K562 (cell line): ENCODE measurements around the gene FBXO33. TPM values are rescaled to one million over a fixed set of nuclear protein-coding genes. Genes with fewer than 3 reads are reported as not detected.
A peak's percentile ranks its signal among the peaks of the same experiment; 100 is the strongest.

ENCODE experiments used
- ARID1B ChIP-seq: fragments of 450-650 bp; IDR thresholded peaks from 2 replicates; pipeline ENCODE4 v1.6.1; 2016; ENCODE audit warnings: antibody characterized with exemption, mild to moderate bottlenecking, inconsistent platforms
- BMI1 ChIP-seq: fragments of 150-350 bp; IDR thresholded peaks from 2 replicates; pipeline ENCODE4 v1.6.1; 2014; ENCODE audit warnings: low read length
- GATAD2A ChIP-seq: fragments of 450-650 bp; IDR thresholded peaks from 2 replicates; pipeline ENCODE4 v1.6.1; 2017
- NCOA2 ChIP-seq, 2 experiments: fragments of 450-650 bp; IDR thresholded peaks; 2 replicates each; pipeline ENCODE4 v1.6.1; 2018; ENCODE audit warnings: mild to moderate bottlenecking in 2 of 2, moderate library complexity in 1 of 2; ENCODE audit not compliant: partially characterized antibody in 2 of 2
- PHF20 ChIP-seq: fragments of 450-650 bp; IDR thresholded peaks from 2 replicates; pipeline ENCODE4 v1.6.1; 2018; ENCODE audit not compliant: partially characterized antibody
- POLR2B ChIP-seq: fragments of 450-650 bp; IDR thresholded peaks from 2 replicates; pipeline ENCODE4 v1.6.1; 2018; ENCODE audit warnings: low read depth; ENCODE audit not compliant: partially characterized antibody
- RBM17 ChIP-seq: fragments of 200-400 bp; formaldehyde crosslinking; IDR thresholded peaks from 2 replicates; pipeline ENCODE4 v1.6.1; 2017; ENCODE audit warnings: low read depth, mild to moderate bottlenecking, low read length, borderline replicate concordance
- RBM39 ChIP-seq: fragments of 200-400 bp; formaldehyde crosslinking; optimal IDR thresholded peaks from 2 replicates; pipeline ENCODE3; 2018; ENCODE audit warnings: low read depth, low read length
- RFX7 ChIP-seq: fragments of 250-450 bp; sonication (Bioruptor Pico); IDR thresholded peaks from 2 replicates; pipeline ENCODE4 v1.5.1; 2021; ENCODE audit warnings: mild to moderate bottlenecking
- SMAD3 ChIP-seq: fragments of 450-650 bp; formaldehyde crosslinking; conservative IDR thresholded peaks from 2 replicates; pipeline ENCODE4 v1.4.0; 2020; ENCODE audit warnings: mild to moderate bottlenecking
- SOX6 ChIP-seq: fragments of 450-650 bp; IDR thresholded peaks from 2 replicates; pipeline ENCODE4 v1.6.1; 2014; ENCODE audit warnings: mild to moderate bottlenecking
- ZC3H8 ChIP-seq: fragments of 450-650 bp; IDR thresholded peaks from 2 replicates; pipeline ENCODE4 v1.6.1; 2017
- ZNF282 ChIP-seq: sonication (generic); formaldehyde crosslinking; IDR thresholded peaks from 2 replicates; pipeline ENCODE4 v1.8.1; 2023; ENCODE audit warnings: missing genetic modification reagents
- ZNF780A ChIP-seq: fragments of 250-450 bp; sonication (Bioruptor Pico); IDR thresholded peaks from 2 replicates; pipeline ENCODE4 v1.5.0; 2021; ENCODE audit warnings: mild to moderate bottlenecking
- polyA plus RNA-seq, 8 experiments: library from polyadenylated mRNA; depleted of rRNA in 4 of 8; stranded (reverse) in 5 of 8; unstranded in 3 of 8; fragments of >200 nt; fragmentation: Nextera tagmentation in 2 of 8; fragmentation: Illumina TruSeq in 1 of 8; extraction: Ambion mirVana in 2 of 8; extraction: Trizol in 1 of 8; gene quantifications; 2 replicates each; pipeline versions ENCODE4 v1.2.1 to v1.2.3, GENCODE V29; 2011 to 2014; ENCODE audit warnings: inconsistent platforms in 1 of 8, missing spikeins in 1 of 8
- total RNA-seq, 7 experiments: library from RNA; depleted of rRNA in 6 of 7; stranded (reverse); fragments of >200 nt in 6 of 7; fragmentation: Illumina TruSeq in 2 of 7; extraction: Trizol in 2 of 7; gene quantifications; 2 replicates each; pipeline versions ENCODE4 v1.2.1 to v1.2.3, GENCODE V29; 2011 to 2021; ENCODE audit warnings: low replicate concordance in 1 of 7
- TF ChIP-seq, protein P1 (sequence below): fragments of 200-800 bp; sonication (Bioruptor generic); IDR thresholded peaks from 2 replicates; pipeline ENCODE4 v1.6.1; 2017; ENCODE audit warnings: missing genetic modification characterization, missing compliant biosample characterization
- TF ChIP-seq, protein P2 (sequence below): fragments of 450-650 bp; IDR thresholded peaks from 2 replicates; pipeline ENCODE4 v1.6.1; 2017; ENCODE audit warnings: antibody characterized with exemption
- TF ChIP-seq, protein P3 (sequence below): fragments of 450-650 bp; conservative IDR thresholded peaks from 2 replicates; pipeline ENCODE4 v1.6.1; 2016; ENCODE audit warnings: missing genetic modification characterization, low read depth, mild to moderate bottlenecking, control low read depth, missing compliant biosample characterization
- TF ChIP-seq, protein P4 (sequence below): fragments of 250-450 bp; sonication (Bioruptor Pico); IDR thresholded peaks from 2 replicates; pipeline ENCODE4 v1.8.0; 2021; ENCODE audit warnings: borderline replicate concordance, mild to moderate bottlenecking, moderate library complexity; ENCODE audit not compliant: poor library complexity, severe bottlenecking
- TF ChIP-seq, protein P5 (sequence below): IDR thresholded peaks from 2 replicates; pipeline ENCODE4 v1.6.1; 2011; ENCODE audit not compliant: insufficient read length; ENCODE audit errors: extremely low read depth
- TF ChIP-seq, protein P6 (sequence below): fragments of 450-650 bp; formaldehyde crosslinking; IDR thresholded peaks from 2 replicates; pipeline ENCODE4 v1.4.0; 2020; ENCODE audit warnings: mild to moderate bottlenecking, moderate library complexity

FBXO33 gene
- total and polyA plus RNA-seq, 9 of the 15 experiments (the other 6 are each of a cell fraction or from before 2014, with no cell fraction given): 1.6 to 7.5 (median 5.0) TPM

DNA sequence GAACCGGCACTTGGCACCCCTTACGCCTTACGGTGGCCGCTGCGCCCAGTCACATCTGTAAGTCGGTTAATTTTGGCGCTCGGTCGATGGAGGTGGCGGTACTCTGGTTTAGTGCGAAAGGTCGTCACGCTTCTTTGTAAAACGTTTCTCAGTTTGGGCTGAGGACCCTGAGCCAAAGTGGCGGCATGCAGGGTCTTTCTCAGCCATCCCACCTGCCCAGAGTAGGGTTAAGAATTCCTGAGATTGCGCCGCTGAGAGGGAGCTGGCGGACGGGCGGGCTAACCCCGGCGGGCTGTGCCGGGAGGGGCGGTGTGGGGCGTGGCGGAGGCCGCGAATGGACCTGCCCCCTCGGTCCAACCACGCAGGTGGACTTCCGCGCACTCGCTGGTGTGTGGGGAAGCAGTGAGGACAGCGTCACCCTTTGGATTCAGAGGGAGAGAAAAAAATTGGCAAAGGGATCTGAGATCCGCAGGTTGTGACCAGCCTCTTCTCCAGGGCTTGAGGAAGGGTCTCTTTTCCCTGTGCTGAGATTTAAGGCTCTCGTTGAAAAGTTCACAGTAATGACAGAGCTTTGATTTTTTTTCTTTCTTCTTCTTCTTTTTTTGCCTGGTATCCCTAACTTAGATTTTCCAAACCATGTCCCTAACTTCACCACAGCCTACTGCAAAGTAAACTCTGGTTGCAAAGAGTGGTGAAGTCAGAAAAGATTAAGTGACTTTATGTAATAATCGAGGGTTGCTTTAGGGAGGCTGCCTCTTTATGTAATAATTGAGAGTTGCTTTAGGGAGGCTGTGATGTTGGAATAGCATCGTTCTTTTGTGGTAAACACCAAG is 602 bp upstream of the FBXO33 start (continued):
- TF ChIP-seq PHF20 (no peak), BMI1 (no peak), RBM17 (no peak), ARID1B (no peak), SOX6 (no peak), NCOA2 (IDR thresholded peaks at IDR 0.05; ENCODE audit: partially characterized antibody in 2 of 2) (peak in 1 of 2 experiments; percentile 48), RFX7 (CRISPR knock-in tag) (no peak), POLR2B (no peak), ZNF282 (CRISPR knock-in tag) (no peak), ZNF780A (CRISPR knock-in tag) (no peak), GATAD2A (no peak), ZC3H8 (no peak), SMAD3 (CRISPR knock-in tag) (no peak), RBM39 (no peak)
- TF ChIP-seq, protein P1, sequence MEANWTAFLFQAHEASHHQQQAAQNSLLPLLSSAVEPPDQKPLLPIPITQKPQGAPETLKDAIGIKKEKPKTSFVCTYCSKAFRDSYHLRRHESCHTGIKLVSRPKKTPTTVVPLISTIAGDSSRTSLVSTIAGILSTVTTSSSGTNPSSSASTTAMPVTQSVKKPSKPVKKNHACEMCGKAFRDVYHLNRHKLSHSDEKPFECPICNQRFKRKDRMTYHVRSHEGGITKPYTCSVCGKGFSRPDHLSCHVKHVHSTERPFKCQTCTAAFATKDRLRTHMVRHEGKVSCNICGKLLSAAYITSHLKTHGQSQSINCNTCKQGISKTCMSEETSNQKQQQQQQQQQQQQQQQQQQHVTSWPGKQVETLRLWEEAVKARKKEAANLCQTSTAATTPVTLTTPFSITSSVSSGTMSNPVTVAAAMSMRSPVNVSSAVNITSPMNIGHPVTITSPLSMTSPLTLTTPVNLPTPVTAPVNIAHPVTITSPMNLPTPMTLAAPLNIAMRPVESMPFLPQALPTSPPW: peak; percentile 86
- TF ChIP-seq, protein P2, sequence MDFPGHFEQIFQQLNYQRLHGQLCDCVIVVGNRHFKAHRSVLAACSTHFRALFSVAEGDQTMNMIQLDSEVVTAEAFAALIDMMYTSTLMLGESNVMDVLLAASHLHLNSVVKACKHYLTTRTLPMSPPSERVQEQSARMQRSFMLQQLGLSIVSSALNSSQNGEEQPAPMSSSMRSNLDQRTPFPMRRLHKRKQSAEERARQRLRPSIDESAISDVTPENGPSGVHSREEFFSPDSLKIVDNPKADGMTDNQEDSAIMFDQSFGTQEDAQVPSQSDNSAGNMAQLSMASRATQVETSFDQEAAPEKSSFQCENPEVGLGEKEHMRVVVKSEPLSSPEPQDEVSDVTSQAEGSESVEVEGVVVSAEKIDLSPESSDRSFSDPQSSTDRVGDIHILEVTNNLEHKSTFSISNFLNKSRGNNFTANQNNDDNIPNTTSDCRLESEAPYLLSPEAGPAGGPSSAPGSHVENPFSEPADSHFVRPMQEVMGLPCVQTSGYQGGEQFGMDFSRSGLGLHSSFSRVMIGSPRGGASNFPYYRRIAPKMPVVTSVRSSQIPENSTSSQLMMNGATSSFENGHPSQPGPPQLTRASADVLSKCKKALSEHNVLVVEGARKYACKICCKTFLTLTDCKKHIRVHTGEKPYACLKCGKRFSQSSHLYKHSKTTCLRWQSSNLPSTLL: no peak
- TF ChIP-seq, protein P3, sequence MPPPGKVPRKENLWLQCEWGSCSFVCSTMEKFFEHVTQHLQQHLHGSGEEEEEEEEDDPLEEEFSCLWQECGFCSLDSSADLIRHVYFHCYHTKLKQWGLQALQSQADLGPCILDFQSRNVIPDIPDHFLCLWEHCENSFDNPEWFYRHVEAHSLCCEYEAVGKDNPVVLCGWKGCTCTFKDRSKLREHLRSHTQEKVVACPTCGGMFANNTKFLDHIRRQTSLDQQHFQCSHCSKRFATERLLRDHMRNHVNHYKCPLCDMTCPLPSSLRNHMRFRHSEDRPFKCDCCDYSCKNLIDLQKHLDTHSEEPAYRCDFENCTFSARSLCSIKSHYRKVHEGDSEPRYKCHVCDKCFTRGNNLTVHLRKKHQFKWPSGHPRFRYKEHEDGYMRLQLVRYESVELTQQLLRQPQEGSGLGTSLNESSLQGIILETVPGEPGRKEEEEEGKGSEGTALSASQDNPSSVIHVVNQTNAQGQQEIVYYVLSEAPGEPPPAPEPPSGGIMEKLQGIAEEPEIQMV (tag): no peak
- TF ChIP-seq, protein P4, sequence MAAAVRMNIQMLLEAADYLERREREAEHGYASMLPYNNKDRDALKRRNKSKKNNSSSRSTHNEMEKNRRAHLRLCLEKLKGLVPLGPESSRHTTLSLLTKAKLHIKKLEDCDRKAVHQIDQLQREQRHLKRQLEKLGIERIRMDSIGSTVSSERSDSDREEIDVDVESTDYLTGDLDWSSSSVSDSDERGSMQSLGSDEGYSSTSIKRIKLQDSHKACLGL: no peak
- TF ChIP-seq, protein P5, sequence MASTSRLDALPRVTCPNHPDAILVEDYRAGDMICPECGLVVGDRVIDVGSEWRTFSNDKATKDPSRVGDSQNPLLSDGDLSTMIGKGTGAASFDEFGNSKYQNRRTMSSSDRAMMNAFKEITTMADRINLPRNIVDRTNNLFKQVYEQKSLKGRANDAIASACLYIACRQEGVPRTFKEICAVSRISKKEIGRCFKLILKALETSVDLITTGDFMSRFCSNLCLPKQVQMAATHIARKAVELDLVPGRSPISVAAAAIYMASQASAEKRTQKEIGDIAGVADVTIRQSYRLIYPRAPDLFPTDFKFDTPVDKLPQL: no peak
- TF ChIP-seq, protein P6, sequence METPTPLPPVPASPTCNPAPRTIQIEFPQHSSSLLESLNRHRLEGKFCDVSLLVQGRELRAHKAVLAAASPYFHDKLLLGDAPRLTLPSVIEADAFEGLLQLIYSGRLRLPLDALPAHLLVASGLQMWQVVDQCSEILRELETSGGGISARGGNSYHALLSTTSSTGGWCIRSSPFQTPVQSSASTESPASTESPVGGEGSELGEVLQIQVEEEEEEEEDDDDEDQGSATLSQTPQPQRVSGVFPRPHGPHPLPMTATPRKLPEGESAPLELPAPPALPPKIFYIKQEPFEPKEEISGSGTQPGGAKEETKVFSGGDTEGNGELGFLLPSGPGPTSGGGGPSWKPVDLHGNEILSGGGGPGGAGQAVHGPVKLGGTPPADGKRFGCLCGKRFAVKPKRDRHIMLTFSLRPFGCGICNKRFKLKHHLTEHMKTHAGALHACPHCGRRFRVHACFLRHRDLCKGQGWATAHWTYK (CRISPR knock-in tag): no peak
